ENCODE measurements around the gene SLC66A2.

GRCh38 chr18:79916128-79916494 is 35.3 kb downstream of the SLC66A2 start:
- TF ChIP-seq GATA2 (IDR thresholded peaks at IDR 0.05; ENCODE audit: low read depth, low read length), result no peak
- no peak for TF ChIP-seq GATA3 (IDR thresholded peaks at IDR 0.05; ENCODE audit: low read depth, low read length)
